ENCODE measurements around the gene MAPKAPK2. TPM values are rescaled to one million over a fixed set of nuclear protein-coding genes. Genes with fewer than 3 reads are reported as not detected.
A peak's percentile ranks its signal among the peaks of the same experiment; 100 is the strongest.

Gene MAPKAPK2
- total RNA-seq, 1 donor from 2014 or later: 93.8 TPM

DNA sequence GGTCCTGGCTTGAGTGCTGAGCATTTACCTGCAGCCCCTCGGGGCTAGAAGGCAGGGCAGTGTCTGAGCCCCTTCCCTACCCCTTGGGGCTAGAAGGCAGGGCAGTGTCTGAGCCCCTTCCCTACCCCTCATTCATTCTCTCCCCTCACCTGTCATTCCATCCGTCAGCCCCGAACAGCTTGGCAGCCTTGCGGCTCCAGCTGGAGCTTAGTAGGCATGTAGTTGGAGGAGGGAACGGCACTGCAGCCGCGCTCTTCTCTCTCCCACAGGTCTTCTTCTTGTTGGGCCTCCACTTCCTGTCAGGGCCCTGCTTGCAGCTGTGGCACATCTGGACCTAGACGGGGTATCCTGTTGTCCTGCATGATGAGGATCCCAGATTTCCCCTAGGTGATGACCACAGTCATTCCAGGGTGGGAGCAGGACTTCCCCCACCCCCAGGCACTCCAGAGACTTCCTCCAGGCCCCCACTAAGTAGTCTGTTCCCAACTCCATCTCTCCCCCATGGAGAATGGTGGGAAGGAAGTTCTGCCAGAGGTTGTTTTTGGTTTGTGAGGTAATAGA, 22.2 kb downstream of the MAPKAPK2 start:
- Mint-ChIP-seq H3K27me3 (ENCODE audit: unreplicated experiment) (peaks cover 6% of the 10 kb centered on the region), H3K4me3 (ENCODE audit: unreplicated experiment) (peak overlapping the region; percentile 58)

DNA sequence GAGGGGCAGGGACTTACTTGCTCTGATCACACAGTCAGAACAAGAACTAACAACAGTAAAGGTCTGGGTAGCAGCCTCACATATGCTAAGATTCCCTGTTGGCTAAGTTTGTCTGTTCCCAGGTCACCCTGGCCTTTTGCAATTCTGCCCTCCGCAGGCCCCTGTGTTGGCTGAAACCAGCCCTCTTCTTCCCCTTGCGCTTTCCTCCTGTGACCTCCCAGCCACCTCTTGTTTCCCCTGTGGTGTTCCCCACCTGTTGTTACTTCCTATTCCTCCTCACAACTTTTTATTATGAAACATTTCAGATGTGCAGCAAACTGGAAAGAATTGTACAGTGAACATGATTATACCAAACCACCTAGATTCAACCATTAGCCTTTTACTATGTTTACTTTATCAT, 23.4 kb downstream of the MAPKAPK2 start:
- Mint-ChIP-seq H3K4me3 (ENCODE audit: unreplicated experiment) (peak overlapping the region; percentile 40), H3K4me1 (ENCODE audit: low read depth, unreplicated experiment) (peaks cover 69% of the 10 kb centered on the region), H3K9me3 (ENCODE audit: unreplicated experiment) (peaks cover 6% of the 10 kb centered on the region), H3K27me3 (ENCODE audit: unreplicated experiment) (peaks cover 6% of the 10 kb centered on the region), H3K36me3 (ENCODE audit: unreplicated experiment) (no peaks in the 10 kb centered on the region), H3K27ac (ENCODE audit: unreplicated experiment) (peak overlapping the region; percentile 35)
- DNase-seq: no peak
- no peak for TF ChIP-seq CTCF (IDR thresholded peaks at IDR 0.05; ENCODE audit: partially characterized antibody, unreplicated experiment)

More for the DNA sequence above, 22.2 kb downstream of the MAPKAPK2 start:
- Mint-ChIP-seq H3K9me3 (ENCODE audit: unreplicated experiment) (peaks cover 6% of the 10 kb centered on the region), H3K27ac (ENCODE audit: unreplicated experiment) (peak overlapping the region; percentile 88), H3K36me3 (ENCODE audit: unreplicated experiment) (no peaks in the 10 kb centered on the region), H3K4me1 (ENCODE audit: low read depth, unreplicated experiment) (peaks cover 77% of the 10 kb centered on the region)
- no peak for DNase-seq
- TF ChIP-seq CTCF (IDR thresholded peaks at IDR 0.05; ENCODE audit: partially characterized antibody, unreplicated experiment): no peak

GRCh38 chr1:206708882-206709281, 24.2 kb downstream of the MAPKAPK2 start:
- Mint-ChIP-seq H3K27me3 (ENCODE audit: unreplicated experiment) (peaks cover 6% of the 10 kb centered on the region), H3K36me3 (ENCODE audit: unreplicated experiment) (no peaks in the 10 kb centered on the region), H3K9me3 (ENCODE audit: unreplicated experiment) (peaks cover 6% of the 10 kb centered on the region), H3K27ac (ENCODE audit: unreplicated experiment) (no peak overlapping the region), H3K4me1 (ENCODE audit: low read depth, unreplicated experiment) (peaks cover 64% of the 10 kb centered on the region), H3K4me3 (ENCODE audit: unreplicated experiment) (no peak overlapping the region)
- DNase-seq: no peak
- TF ChIP-seq CTCF (IDR thresholded peaks at IDR 0.05; ENCODE audit: partially characterized antibody, unreplicated experiment): no peak

GRCh38 chr1:206709322-206709721, 24.6 kb downstream of the MAPKAPK2 start:
- H3K4me1 Mint-ChIP-seq (ENCODE audit: low read depth, unreplicated experiment): peaks cover 61% of the 10 kb centered on the region
- no peak overlapping the region for H3K27ac Mint-ChIP-seq (ENCODE audit: unreplicated experiment)
- no peaks in the 10 kb centered on the region for H3K36me3 Mint-ChIP-seq (ENCODE audit: unreplicated experiment)
- H3K9me3 Mint-ChIP-seq (ENCODE audit: unreplicated experiment): peaks cover 6% of the 10 kb centered on the region
- H3K4me3 Mint-ChIP-seq (ENCODE audit: unreplicated experiment): no peak overlapping the region
- TF ChIP-seq CTCF (IDR thresholded peaks at IDR 0.05; ENCODE audit: partially characterized antibody, unreplicated experiment): no peak
- peaks cover 6% of the 10 kb centered on the region for H3K27me3 Mint-ChIP-seq (ENCODE audit: unreplicated experiment)
- no peak for DNase-seq

DNA sequence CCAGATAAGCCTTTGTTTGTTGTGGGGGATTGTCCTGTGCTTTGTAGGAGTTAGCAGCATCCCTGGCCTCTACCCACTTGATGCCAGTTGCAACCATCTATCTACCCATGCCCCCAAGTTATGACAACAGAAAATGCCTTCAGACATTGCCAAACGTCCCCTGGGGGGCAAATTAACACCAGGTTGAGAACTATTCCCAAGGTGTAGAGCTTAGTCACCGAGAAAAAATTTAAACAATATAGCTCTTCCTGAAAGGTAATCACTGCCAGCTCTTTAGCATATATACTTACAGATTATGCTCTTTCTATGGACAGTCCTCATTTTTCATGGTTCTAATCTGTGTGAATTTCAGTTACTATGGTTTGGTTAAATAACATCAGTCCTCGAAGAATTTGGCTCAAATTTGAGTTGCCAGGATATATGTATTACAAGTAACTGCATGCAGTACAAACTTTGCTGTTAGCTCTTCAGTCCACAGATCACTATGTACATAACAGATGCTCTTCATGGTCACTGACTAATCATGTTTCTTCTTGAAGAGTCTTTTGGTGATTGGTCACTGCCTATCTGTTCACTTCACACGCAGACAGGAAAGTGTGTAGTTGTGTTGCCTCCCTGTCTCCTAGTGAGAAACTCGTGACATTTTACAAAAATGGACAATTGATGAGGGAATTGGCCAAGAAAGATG, 25.2 kb downstream of the MAPKAPK2 start:
- H3K36me3 Mint-ChIP-seq (ENCODE audit: unreplicated experiment): no peaks in the 10 kb centered on the region
- peaks cover 59% of the 10 kb centered on the region for H3K4me1 Mint-ChIP-seq (ENCODE audit: low read depth, unreplicated experiment)
- H3K4me3 Mint-ChIP-seq (ENCODE audit: unreplicated experiment): peak overlapping the region; percentile 10
- DNase-seq: no peak
- peaks cover 6% of the 10 kb centered on the region for H3K9me3 Mint-ChIP-seq (ENCODE audit: unreplicated experiment)
- TF ChIP-seq CTCF (IDR thresholded peaks at IDR 0.05; ENCODE audit: partially characterized antibody, unreplicated experiment): no peak
- H3K27ac Mint-ChIP-seq (ENCODE audit: unreplicated experiment): no peak overlapping the region
- peaks cover 6% of the 10 kb centered on the region for H3K27me3 Mint-ChIP-seq (ENCODE audit: unreplicated experiment)

Data from glutamatergic neuron (in vitro differentiated cells).